GM19463 (cell line): Measurements from ENCODE around the gene HOXD11.

Source experiments
- ATAC-seq: cut with Tn5 transposase; IDR thresholded peaks from one replicate; pipeline ENCODE4 v1.9.1; 2021; ENCODE audit warnings: mild to moderate bottlenecking, moderate library complexity; ENCODE audit not compliant: unreplicated experiment

Gene HOXD11

GRCh38 chr2:176081376-176081836, 25.7 kb upstream of the HOXD11 start:
- no peak for ATAC-seq

GRCh38 chr2:176081837-176082524, 25.1 kb upstream of the HOXD11 start:
- ATAC-seq: no peak

- no peak for ATAC-seq
Observed at GRCh38 chr2:176082525-176082823, 24.6 kb upstream of the HOXD11 start.

- no peak for ATAC-seq
Observed at GRCh38 chr2:176082824-176083751, 24.0 kb upstream of the HOXD11 start.

- ATAC-seq: no peak
Observed at GRCh38 chr2:176083796-176084261, 23.3 kb upstream of the HOXD11 start, which contains the start of gene EVX2. Gene EVX2 (minus strand): TSS chr2:176083962. CDS start chr2:176083776, 186 bp downstream.

- ATAC-seq: no peak
Observed at GRCh38 chr2:176084611-176085119, 22.4 kb upstream of the HOXD11 start.

GRCh38 chr2:176085120-176085788, 21.8 kb upstream of the HOXD11 start:
- ATAC-seq: no peak

- ATAC-seq: no peak
Observed at GRCh38 chr2:176085861-176086771, 21.0 kb upstream of the HOXD11 start.

GRCh38 chr2:176087330-176088047, 19.6 kb upstream of the HOXD11 start:
- no peak for ATAC-seq

- peak; percentile 72 for ATAC-seq
Observed at GRCh38 chr2:176088048-176088936, 18.8 kb upstream of the HOXD11 start.

- ATAC-seq: no peak
Observed at GRCh38 chr2:176088937-176089842, 17.9 kb upstream of the HOXD11 start.

GRCh38 chr2:176089843-176090395, 17.2 kb upstream of the HOXD11 start:
- no peak for ATAC-seq

GRCh38 chr2:176090862-176091261, 16.2 kb upstream of the HOXD11 start:
- ATAC-seq: no peak

GRCh38 chr2:176091329-176092258, 15.5 kb upstream of the HOXD11 start:
- no peak for ATAC-seq

GRCh38 chr2:176092270-176093144, 14.6 kb upstream of the HOXD11 start, which contains the start of gene HOXD13:
Gene HOXD13 (plus strand): TSS chr2:176092721. CDS start chr2:176092891, 170 bp downstream.
- no peak for ATAC-seq
